Dedifferentiated amniotic fluid mesenchymal stem cell (primary cell): ENCODE data around the gene OR11A1.

Source experiments
- DNase-seq: peaks from one replicate; pipeline ENCODE4 v3.0.0-alpha.2; 2016; ENCODE audit errors: extremely low spot score

Gene OR11A1

DNA sequence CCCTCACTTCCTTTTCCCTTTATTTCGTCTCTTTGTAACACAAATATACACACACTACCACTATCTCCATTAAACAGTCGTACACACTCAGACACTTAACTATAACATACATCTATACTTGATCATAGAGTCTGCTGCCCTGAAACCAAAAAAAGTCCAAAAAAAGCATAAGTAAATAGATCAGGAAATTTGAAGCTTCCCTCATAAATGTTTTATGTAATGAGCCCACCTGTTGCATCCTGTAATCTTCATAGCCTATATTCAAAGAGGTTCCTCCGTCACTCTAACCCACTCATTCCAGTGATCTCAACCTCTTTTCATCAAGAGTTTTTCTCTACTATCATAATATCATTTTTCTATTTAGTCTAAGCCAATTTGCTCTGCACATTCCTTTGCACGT, 68.3 kb downstream of the OR11A1 start:
- no peak for DNase-seq

DNA sequence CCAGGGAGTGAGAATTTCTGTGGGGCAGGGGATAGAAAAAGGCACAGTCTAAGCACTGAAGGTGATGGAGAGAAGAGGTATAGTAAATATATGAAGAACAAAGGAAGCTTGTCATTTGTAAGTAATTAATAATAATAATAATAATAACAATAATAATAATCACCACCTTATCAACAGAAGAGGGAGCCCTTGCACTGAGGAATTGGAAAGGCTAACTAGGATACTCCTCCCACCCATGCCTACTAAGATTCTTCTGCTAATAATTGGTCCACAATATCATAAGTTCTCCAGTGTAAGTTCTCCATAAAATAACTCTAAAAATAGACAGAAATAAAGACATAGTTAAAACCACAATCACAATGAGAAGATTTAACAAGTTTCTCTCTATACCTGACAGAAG, 80.9 kb downstream of the OR11A1 start:
- DNase-seq: no peak
